Ureter (tissue), 1 donor: ENCODE results near the gene ANAPC10. TPM values are rescaled to one million over a fixed set of nuclear protein-coding genes. Genes with fewer than 3 reads are reported as not detected.
A peak's percentile ranks its signal among the peaks of the same experiment; 100 is the strongest.
"Not testable (repeated sequence)": the region's sequence is repeated elsewhere in the genome, so short reads cannot be mapped to it uniquely, and the experiment has no call there.

Source experiments
- DNase-seq: peaks from one replicate; pipeline ENCODE4 v3.0.0-alpha.2; 2020; ENCODE audit warnings: low spot score
- total RNA-seq: library from RNA; stranded (reverse); gene quantifications from one replicate; pipeline ENCODE4 v1.2.4, GENCODE V29; 2023
- donor health status: DM: yes; HTN: yes; CAD: no.

The ANAPC10 gene
- 24.9 TPM for total RNA-seq

GRCh38 chr4:145097821-145098674, at the start of gene ANAPC10, which contains the start of gene ABCE1:
ANAPC10 (minus strand) TSS chr4:145098196; CDS start chr4:145096099, 2,097 bp downstream.
ABCE1 (plus strand) TSS chr4:145098311; CDS start chr4:145104413, 6,102 bp downstream.
- peak; percentile 96 for DNase-seq

GRCh38 chr4:145136219-145136618, 38.2 kb upstream of the ANAPC10 start:
- not testable (repeated sequence) for DNase-seq

GRCh38 chr4:145132511-145133098, 34.6 kb upstream of the ANAPC10 start:
- DNase-seq = no peak

- no peak for DNase-seq
These were observed 33.9 kb upstream of the ANAPC10 start for GRCh38 chr4:145131848-145132247.

- no peak for DNase-seq
These were observed 32.9 kb upstream of the ANAPC10 start for GRCh38 chr4:145130788-145131399.

GRCh38 chr4:145130130-145130529, 32.1 kb upstream of the ANAPC10 start:
- no peak for DNase-seq

GRCh38 chr4:145125396-145125795, 27.4 kb upstream of the ANAPC10 start:
- DNase-seq = no peak

- no peak for DNase-seq
These were observed 10.1 kb upstream of the ANAPC10 start for GRCh38 chr4:145108128-145108527.

- no peak for DNase-seq
These were observed 9.1 kb upstream of the ANAPC10 start for GRCh38 chr4:145107126-145107525.

- DNase-seq = no peak
These were observed 5.5 kb upstream of the ANAPC10 start for GRCh38 chr4:145103496-145103895.

GRCh38 chr4:145102619-145103018, 4.6 kb upstream of the ANAPC10 start:
- no peak for DNase-seq

- DNase-seq = no peak
These were observed 3.1 kb upstream of the ANAPC10 start for GRCh38 chr4:145101091-145101490.

- no peak for DNase-seq
These were observed 1.7 kb upstream of the ANAPC10 start for GRCh38 chr4:145099653-145100052.

- DNase-seq = peak; percentile 45
These were observed 660 bp upstream of the ANAPC10 start for GRCh38 chr4:145098675-145099037.

- DNase-seq = no peak
These were observed 620 bp downstream of the ANAPC10 start for GRCh38 chr4:145097331-145097820.

GRCh38 chr4:145093638-145094037, 4.4 kb downstream of the ANAPC10 start:
- DNase-seq = no peak

- no peak for DNase-seq
These were observed 7.6 kb downstream of the ANAPC10 start for GRCh38 chr4:145090380-145090779.

- DNase-seq = no peak
These were observed 13.9 kb downstream of the ANAPC10 start for GRCh38 chr4:145083891-145084605.

- no peak for DNase-seq
These were observed 16.2 kb downstream of the ANAPC10 start for GRCh38 chr4:145081756-145082155.

- no peak for DNase-seq
These were observed 21.5 kb downstream of the ANAPC10 start for GRCh38 chr4:145076469-145076855.

GRCh38 chr4:145075742-145076468, 22.1 kb downstream of the ANAPC10 start:
- DNase-seq = no peak
